ENCODE results near the gene SH3BP2. TPM values are rescaled to one million over a fixed set of nuclear protein-coding genes. Genes with fewer than 3 reads are reported as not detected.
"Not testable (repeated sequence)": the region's sequence is repeated elsewhere in the genome, so short reads cannot be mapped to it uniquely, and the experiment has no call there.

Gene SH3BP2
- total RNA-seq, 1 experiment from 2014 or later: 54.0 TPM

DNA sequence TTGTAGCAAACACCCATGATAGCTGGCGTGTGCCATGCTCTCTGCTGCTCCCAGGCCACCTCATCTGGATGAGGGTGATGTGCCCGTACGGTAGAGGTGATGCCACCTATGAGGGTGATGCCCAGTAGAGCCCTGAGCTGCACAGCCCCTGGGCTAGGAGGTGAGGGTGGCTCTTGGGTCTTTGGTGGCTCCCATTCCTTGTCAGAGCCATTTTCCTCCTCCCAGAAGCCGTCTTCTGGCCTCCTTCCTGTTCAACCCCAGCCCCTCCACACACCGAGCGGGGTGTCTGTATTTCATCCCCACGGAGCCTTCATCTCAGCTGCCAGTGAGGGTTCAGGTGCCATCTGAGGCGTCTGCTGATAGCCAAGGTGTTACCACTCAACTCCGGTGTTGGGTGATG lies 24.8 kb upstream of the SH3BP2 start:
- H3K4me2 ChIP-seq: no peak overlapping the region
- TF ChIP-seq, protein P1, sequence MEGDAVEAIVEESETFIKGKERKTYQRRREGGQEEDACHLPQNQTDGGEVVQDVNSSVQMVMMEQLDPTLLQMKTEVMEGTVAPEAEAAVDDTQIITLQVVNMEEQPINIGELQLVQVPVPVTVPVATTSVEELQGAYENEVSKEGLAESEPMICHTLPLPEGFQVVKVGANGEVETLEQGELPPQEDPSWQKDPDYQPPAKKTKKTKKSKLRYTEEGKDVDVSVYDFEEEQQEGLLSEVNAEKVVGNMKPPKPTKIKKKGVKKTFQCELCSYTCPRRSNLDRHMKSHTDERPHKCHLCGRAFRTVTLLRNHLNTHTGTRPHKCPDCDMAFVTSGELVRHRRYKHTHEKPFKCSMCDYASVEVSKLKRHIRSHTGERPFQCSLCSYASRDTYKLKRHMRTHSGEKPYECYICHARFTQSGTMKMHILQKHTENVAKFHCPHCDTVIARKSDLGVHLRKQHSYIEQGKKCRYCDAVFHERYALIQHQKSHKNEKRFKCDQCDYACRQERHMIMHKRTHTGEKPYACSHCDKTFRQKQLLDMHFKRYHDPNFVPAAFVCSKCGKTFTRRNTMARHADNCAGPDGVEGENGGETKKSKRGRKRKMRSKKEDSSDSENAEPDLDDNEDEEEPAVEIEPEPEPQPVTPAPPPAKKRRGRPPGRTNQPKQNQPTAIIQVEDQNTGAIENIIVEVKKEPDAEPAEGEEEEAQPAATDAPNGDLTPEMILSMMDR (conservative IDR thresholded peaks at IDR 0.05): no peak
- no peak for TF ChIP-seq EZH2 (IDR thresholded peaks at IDR 0.05; ENCODE audit: low read depth)
- H3K9me3 ChIP-seq (ENCODE audit: insufficient read depth, low read depth): no peaks in the 10 kb centered on the region
- no peak overlapping the region for H2AFZ ChIP-seq
- BruUV-seq (replicated peaks): no TSS peak
- CTCF ChIA-PET: no interaction called here
- H3K4me3 ChIP-seq: no peak overlapping the region
- POLR2A ChIA-PET (ENCODE audit: unreplicated experiment): no interaction called here
- H3K27me3 ChIP-seq (ENCODE audit: insufficient read depth, low read depth): no peaks in the 10 kb centered on the region
- DNase-seq: no peak
- H3K36me3 ChIP-seq (ENCODE audit: low read depth): no peaks in the 10 kb centered on the region
- intact Hi-C loops (cut with micrococcal nuclease; ENCODE audit: unreplicated experiment): no loop called here
- H4K20me1 ChIP-seq (ENCODE audit: insufficient read depth): no peaks in the 10 kb centered on the region
- no peaks in the 10 kb centered on the region for H3K4me1 ChIP-seq (replicated peaks; ENCODE audit: insufficient read depth)
- no peaks in the 10 kb centered on the region for H3F3A ChIP-seq (ENCODE audit: insufficient read depth, low read depth)
- no peaks in the 10 kb centered on the region for H3K9me2 ChIP-seq (ENCODE audit: insufficient read depth)
- no peak overlapping the region for H3K27ac ChIP-seq
- H3K79me2 ChIP-seq (ENCODE audit: low read depth): no peaks in the 10 kb centered on the region

DNA sequence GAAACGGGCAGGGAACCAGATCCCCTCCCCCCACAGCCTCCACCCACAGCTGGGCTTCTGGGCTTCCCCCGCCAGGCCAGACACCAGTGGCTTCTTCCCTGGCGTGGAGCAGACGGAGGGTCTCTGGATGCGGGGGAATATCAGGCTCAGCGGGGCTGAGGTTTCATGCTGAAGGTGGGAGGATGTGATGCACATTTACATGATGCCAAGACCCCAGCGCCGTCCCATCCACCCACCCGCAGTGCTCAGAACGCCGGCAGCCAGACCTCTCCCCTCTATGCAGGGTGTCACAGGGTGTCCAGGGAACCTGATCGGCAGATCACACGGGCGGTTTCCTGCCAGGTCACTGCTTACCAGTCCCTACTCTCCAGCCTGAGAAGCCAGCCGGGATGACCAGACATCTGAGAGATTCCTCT lies 24.0 kb upstream of the SH3BP2 start:
- DNase-seq: no peak
- H3K9me2 ChIP-seq (ENCODE audit: insufficient read depth): no peaks in the 10 kb centered on the region
- H3K27me3 ChIP-seq (ENCODE audit: insufficient read depth, low read depth): no peaks in the 10 kb centered on the region
- H4K20me1 ChIP-seq (ENCODE audit: insufficient read depth): no peaks in the 10 kb centered on the region
- no peak overlapping the region for H2AFZ ChIP-seq
- no peak overlapping the region for H3K4me2 ChIP-seq
- no TSS peak for BruUV-seq (replicated peaks)
- ChIA-PET POLR2A (ENCODE audit: unreplicated experiment) (no interaction called here), CTCF (no interaction called here)
- H3K4me1 ChIP-seq (replicated peaks; ENCODE audit: insufficient read depth): no peaks in the 10 kb centered on the region
- no peaks in the 10 kb centered on the region for H3K79me2 ChIP-seq (ENCODE audit: low read depth)
- TF ChIP-seq, protein P1 (conservative IDR thresholded peaks at IDR 0.05): no peak
- H3K27ac ChIP-seq: no peak overlapping the region
- H3K4me3 ChIP-seq: no peak overlapping the region
- H3K9me3 ChIP-seq (ENCODE audit: insufficient read depth, low read depth): no peaks in the 10 kb centered on the region
- H3F3A ChIP-seq (ENCODE audit: insufficient read depth, low read depth): no peaks in the 10 kb centered on the region
- intact Hi-C loops (cut with micrococcal nuclease; ENCODE audit: unreplicated experiment): no loop called here
- H3K36me3 ChIP-seq (ENCODE audit: low read depth): no peaks in the 10 kb centered on the region

DNA sequence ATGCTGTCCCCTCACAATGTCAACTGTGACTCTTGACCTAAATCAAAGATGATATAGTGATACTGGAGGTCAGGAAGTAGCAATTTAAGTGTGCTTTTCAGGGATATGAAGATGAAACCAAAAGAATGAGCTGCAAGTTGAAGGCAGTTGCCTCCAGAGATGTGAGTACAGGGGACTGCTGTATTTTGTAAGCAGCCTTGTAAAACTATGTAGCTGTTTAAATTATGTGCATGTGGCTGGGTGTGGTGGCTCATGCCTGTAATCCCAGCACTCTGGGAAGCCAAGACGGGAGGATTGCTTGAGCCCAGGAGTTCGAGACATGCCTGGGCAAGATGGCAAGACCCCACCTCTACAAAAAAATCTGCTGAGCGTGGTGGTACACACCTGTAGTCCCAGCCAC lies 21.6 kb upstream of the SH3BP2 start:
- Histone ChIP-seq H3K4me2 (no peak overlapping the region), H3K27me3 (ENCODE audit: insufficient read depth, low read depth) (no peaks in the 10 kb centered on the region), H4K20me1 (ENCODE audit: insufficient read depth) (no peaks in the 10 kb centered on the region), H3K79me2 (ENCODE audit: low read depth) (no peaks in the 10 kb centered on the region), H3K4me3 (no peak overlapping the region), H3F3A (ENCODE audit: insufficient read depth, low read depth) (no peaks in the 10 kb centered on the region), H3K9me3 (ENCODE audit: insufficient read depth, low read depth) (no peaks in the 10 kb centered on the region), H3K4me1 (replicated peaks; ENCODE audit: insufficient read depth) (no peaks in the 10 kb centered on the region), H3K27ac (no peak overlapping the region), H2AFZ (no peak overlapping the region), H3K9me2 (ENCODE audit: insufficient read depth) (no peaks in the 10 kb centered on the region), H3K36me3 (ENCODE audit: low read depth) (no peaks in the 10 kb centered on the region)
- CTCF ChIA-PET: no interaction called here
- no peak for TF ChIP-seq EZH2 (IDR thresholded peaks at IDR 0.05; ENCODE audit: low read depth)
- intact Hi-C loops (cut with micrococcal nuclease; ENCODE audit: unreplicated experiment): no loop called here
- POLR2A ChIA-PET (ENCODE audit: unreplicated experiment): interaction anchor here (0.6 kb wide), 1 partner anchor 147 kb away, joined by 3 read pairs; no protein-coding TSS in a partner anchor
- DNase-seq: no peak
- BruUV-seq (replicated peaks): no TSS peak

- H3K27ac ChIP-seq; H3F3A ChIP-seq (ENCODE audit: insufficient read depth, low read depth); H3K36me3 ChIP-seq (ENCODE audit: low read depth); intact Hi-C loops (cut with micrococcal nuclease; ENCODE audit: unreplicated experiment); H4K20me1 ChIP-seq (ENCODE audit: insufficient read depth); H2AFZ ChIP-seq; H3K9me2 ChIP-seq (ENCODE audit: insufficient read depth); H3K4me2 ChIP-seq; H3K4me3 ChIP-seq; CTCF ChIA-PET; H3K4me1 ChIP-seq (replicated peaks; ENCODE audit: insufficient read depth); H3K9me3 ChIP-seq (ENCODE audit: insufficient read depth, low read depth); BruUV-seq (replicated peaks); DNase-seq; H3K79me2 ChIP-seq (ENCODE audit: low read depth); H3K27me3 ChIP-seq (ENCODE audit: insufficient read depth, low read depth); POLR2A ChIA-PET (ENCODE audit: unreplicated experiment): not testable (repeated sequence)
These were observed 12.2 kb upstream of the SH3BP2 start for GRCh38 chr4:2780643-2781042.

Measured in PC-9 (cell line).